ENCODE data around the gene CDKAL1.
"Not testable (repeated sequence)": the region's sequence is repeated elsewhere in the genome, so short reads cannot be mapped to it uniquely, and the experiment has no call there.

DNA sequence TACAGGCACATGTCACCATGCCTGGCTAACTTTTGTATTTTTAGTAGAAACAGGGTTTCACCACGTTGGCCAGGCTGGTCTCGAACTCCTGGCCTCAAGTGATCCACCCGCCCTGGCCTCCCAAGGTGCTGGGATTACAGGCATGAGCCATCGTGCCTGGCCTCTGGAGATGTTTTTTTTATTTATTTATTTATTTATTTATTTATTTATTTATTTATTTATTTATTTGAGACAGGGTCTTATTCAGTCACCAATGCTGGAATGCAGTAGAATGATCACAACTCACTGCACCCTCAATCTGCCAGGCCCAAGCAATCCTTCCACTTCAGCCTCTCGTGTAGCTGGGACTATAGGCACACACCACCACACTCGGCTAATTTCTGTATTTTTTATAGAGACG lies 661.0 kb downstream of the CDKAL1 start:
- TF ChIP-seq ZFP3 (CRISPR knock-in tag; IDR thresholded peaks at IDR 0.05) = not testable (repeated sequence)
- TF ChIP-seq, protein P1, sequence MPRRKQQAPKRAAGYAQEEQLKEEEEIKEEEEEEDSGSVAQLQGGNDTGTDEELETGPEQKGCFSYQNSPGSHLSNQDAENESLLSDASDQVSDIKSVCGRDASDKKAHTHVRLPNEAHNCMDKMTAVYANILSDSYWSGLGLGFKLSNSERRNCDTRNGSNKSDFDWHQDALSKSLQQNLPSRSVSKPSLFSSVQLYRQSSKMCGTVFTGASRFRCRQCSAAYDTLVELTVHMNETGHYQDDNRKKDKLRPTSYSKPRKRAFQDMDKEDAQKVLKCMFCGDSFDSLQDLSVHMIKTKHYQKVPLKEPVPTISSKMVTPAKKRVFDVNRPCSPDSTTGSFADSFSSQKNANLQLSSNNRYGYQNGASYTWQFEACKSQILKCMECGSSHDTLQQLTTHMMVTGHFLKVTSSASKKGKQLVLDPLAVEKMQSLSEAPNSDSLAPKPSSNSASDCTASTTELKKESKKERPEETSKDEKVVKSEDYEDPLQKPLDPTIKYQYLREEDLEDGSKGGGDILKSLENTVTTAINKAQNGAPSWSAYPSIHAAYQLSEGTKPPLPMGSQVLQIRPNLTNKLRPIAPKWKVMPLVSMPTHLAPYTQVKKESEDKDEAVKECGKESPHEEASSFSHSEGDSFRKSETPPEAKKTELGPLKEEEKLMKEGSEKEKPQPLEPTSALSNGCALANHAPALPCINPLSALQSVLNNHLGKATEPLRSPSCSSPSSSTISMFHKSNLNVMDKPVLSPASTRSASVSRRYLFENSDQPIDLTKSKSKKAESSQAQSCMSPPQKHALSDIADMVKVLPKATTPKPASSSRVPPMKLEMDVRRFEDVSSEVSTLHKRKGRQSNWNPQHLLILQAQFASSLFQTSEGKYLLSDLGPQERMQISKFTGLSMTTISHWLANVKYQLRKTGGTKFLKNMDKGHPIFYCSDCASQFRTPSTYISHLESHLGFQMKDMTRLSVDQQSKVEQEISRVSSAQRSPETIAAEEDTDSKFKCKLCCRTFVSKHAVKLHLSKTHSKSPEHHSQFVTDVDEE (CRISPR knock-in tag; IDR thresholded peaks at IDR 0.05) = not testable (repeated sequence)

Measured in SK-N-SH treated with all-trans-retinoic acid at 6 μM for 48 hours (cell line).